Keratinocyte (primary cell): ENCODE measurements around the gene CCL2. TPM values are rescaled to one million over a fixed set of nuclear protein-coding genes. Genes with fewer than 3 reads are reported as not detected.

Experiments
- DNase-seq: peaks from one replicate; pipeline ENCODE4 v3.0.0-alpha.2; 2011; ENCODE audit warnings: low read depth, missing footprints, low spot score
- FAIRE-seq: peaks from 2 replicates; lab custom pipeline; 2011; peaks lifted over from hg19 to GRCh38; lab: Jason Lieb, UNC
- H2AFZ ChIP-seq: 2 replicates; pipeline ENCODE4 v1.6.0; 2012; ENCODE audit warnings: low read length, control low read depth, inconsistent platforms; ENCODE audit not compliant: control insufficient read depth
- H3K27ac ChIP-seq: 2 replicates; pipeline ENCODE4 v1.5.1; 2011; ENCODE audit warnings: low read length; ENCODE audit not compliant: control insufficient read depth, insufficient read depth
- H3K27me3 ChIP-seq: 3 replicates; pipeline ENCODE4 v1.6.0; 2011; ENCODE audit warnings: low read length; ENCODE audit not compliant: control insufficient read depth, insufficient read depth; ENCODE audit errors: extremely low read depth
- H3K36me3 ChIP-seq, 2 experiments: 2 replicates in 1 of 2; 3 replicates in 1 of 2; pipeline ENCODE4 v1.5.1; 2011; ENCODE audit warnings: low read length in 2 of 2, mild to moderate bottlenecking in 1 of 2; ENCODE audit not compliant: control insufficient read depth in 2 of 2, insufficient read depth in 2 of 2; ENCODE audit errors: extremely low read depth in 1 of 2
- H3K4me1 ChIP-seq: 3 replicates; pipeline ENCODE4 v1.5.1; 2011; ENCODE audit warnings: low read length; ENCODE audit not compliant: control insufficient read depth, insufficient read depth; ENCODE audit errors: extremely low read depth
- H3K4me2 ChIP-seq: 3 replicates; pipeline ENCODE4 v1.6.0; 2011; ENCODE audit warnings: low read depth, low read length; ENCODE audit not compliant: control insufficient read depth, insufficient read depth; ENCODE audit errors: extremely low read depth
- H3K4me3 ChIP-seq, 3 experiments: fragments of 200-600 bp in 1 of 3; sonication (generic) in 1 of 3; 2 replicates in 2 of 3; 3 replicates in 1 of 3; pipeline ENCODE4 v1.5.1; 2011 to 2016; ENCODE audit warnings: low read length in 3 of 3, mild to moderate bottlenecking in 3 of 3, control low read depth in 2 of 3, inconsistent platforms in 1 of 3, low read depth in 1 of 3, mixed read lengths in 1 of 3, mixed run types in 1 of 3, moderate library complexity in 1 of 3; ENCODE audit not compliant: control insufficient read depth in 2 of 3, insufficient read depth in 2 of 3; ENCODE audit errors: extremely low read depth in 1 of 3
- H3K79me2 ChIP-seq: 2 replicates; pipeline ENCODE4 v1.6.0; 2012; ENCODE audit warnings: low read length; ENCODE audit not compliant: control insufficient read depth, insufficient read depth
- H3K9ac ChIP-seq: 3 replicates; pipeline ENCODE4 v1.6.0; 2011; ENCODE audit warnings: low read length; ENCODE audit not compliant: control insufficient read depth, insufficient read depth; ENCODE audit errors: extremely low read depth
- H3K9me1 ChIP-seq: 3 replicates; pipeline ENCODE4 v1.6.0; 2011; ENCODE audit warnings: low read length; ENCODE audit not compliant: control insufficient read depth, insufficient read depth; ENCODE audit errors: extremely low read depth
- H3K9me3 ChIP-seq: 2 replicates; pipeline ENCODE4 v1.5.1; 2012; ENCODE audit warnings: low read depth, low read length; ENCODE audit not compliant: control insufficient read depth
- H4K20me1 ChIP-seq: 3 replicates; pipeline ENCODE4 v1.6.0; 2011; ENCODE audit warnings: low read length; ENCODE audit not compliant: control insufficient read depth, insufficient read depth; ENCODE audit errors: extremely low read depth
- EZH2 ChIP-seq: IDR thresholded peaks from one replicate; pipeline ENCODE4 v1.6.1; 2012; ENCODE audit warnings: inconsistent platforms, mild to moderate bottlenecking, low read length, moderate library complexity
- dilution Hi-C: fragments of 300-500 bp; cut with MboI; formaldehyde crosslinking; loops from one replicate; pipeline ENCODE4 v1.7.0; 2020; ENCODE audit warnings: low sequenced_read_pairs; ENCODE audit not compliant: extremely low pct_ligation_motif_present
- polyA plus RNA-seq, 5 experiments: library from polyadenylated mRNA; depleted of rRNA in 3 of 5; stranded (reverse) in 3 of 5; stranded (forward) in 1 of 5; unstranded in 1 of 5; fragments of >200 nt; gene quantifications; 1 replicate in 1 of 5; 2 replicates in 3 of 5; 3 replicates in 1 of 5; pipeline versions ENCODE4 v1.2.1 to v1.2.3, GENCODE V29; 2011 to 2012; ENCODE audit warnings: missing spikeins in 2 of 5, low read depth in 1 of 5, low replicate concordance in 1 of 5
- TF ChIP-seq, protein P1 (sequence below), 3 experiments: IDR thresholded peaks in 1 of 3; conservative IDR thresholded peaks in 1 of 3; optimal IDR thresholded peaks in 1 of 3; 2 replicates in 2 of 3; 3 replicates in 1 of 3; pipeline versions ENCODE3 to v1.5.1; 2011; ENCODE audit warnings: low read length in 3 of 3, mild to moderate bottlenecking in 3 of 3, moderate library complexity in 2 of 3, control low read depth in 1 of 3, inconsistent platforms in 1 of 3; ENCODE audit not compliant: insufficient read depth in 2 of 3; ENCODE audit errors: extremely low read depth in 1 of 3

CCL2 gene
- polyA plus RNA-seq, 1 donor (not counting 4 experiments of a cell fraction or from before 2014, with no cell fraction given), result 0.24 TPM

GRCh38 chr17:34236281-34236892, 18.7 kb upstream of the CCL2 start:
- H3K4me1 ChIP-seq, result no peaks in the 10 kb centered on the region
- no peaks in the 10 kb centered on the region for H3K9me1 ChIP-seq
- no peak overlapping the region for H3K4me2 ChIP-seq
- H3K79me2 ChIP-seq, result no peaks in the 10 kb centered on the region
- H3K36me3 ChIP-seq, result no peaks in the 10 kb centered on the region
- DNase-seq, result no peak
- no peak for FAIRE-seq
- no peak for TF ChIP-seq EZH2
- TF ChIP-seq, protein P1, sequence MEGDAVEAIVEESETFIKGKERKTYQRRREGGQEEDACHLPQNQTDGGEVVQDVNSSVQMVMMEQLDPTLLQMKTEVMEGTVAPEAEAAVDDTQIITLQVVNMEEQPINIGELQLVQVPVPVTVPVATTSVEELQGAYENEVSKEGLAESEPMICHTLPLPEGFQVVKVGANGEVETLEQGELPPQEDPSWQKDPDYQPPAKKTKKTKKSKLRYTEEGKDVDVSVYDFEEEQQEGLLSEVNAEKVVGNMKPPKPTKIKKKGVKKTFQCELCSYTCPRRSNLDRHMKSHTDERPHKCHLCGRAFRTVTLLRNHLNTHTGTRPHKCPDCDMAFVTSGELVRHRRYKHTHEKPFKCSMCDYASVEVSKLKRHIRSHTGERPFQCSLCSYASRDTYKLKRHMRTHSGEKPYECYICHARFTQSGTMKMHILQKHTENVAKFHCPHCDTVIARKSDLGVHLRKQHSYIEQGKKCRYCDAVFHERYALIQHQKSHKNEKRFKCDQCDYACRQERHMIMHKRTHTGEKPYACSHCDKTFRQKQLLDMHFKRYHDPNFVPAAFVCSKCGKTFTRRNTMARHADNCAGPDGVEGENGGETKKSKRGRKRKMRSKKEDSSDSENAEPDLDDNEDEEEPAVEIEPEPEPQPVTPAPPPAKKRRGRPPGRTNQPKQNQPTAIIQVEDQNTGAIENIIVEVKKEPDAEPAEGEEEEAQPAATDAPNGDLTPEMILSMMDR (optimal IDR thresholded peaks at IDR 0.05 in 1 of 3, IDR thresholded peaks at IDR 0.05 in 1 of 3, conservative IDR thresholded peaks at IDR 0.05 in 1 of 3; ENCODE audit: extremely low read depth in 1 of 3, insufficient read depth in 2 of 3, low read length in 3 of 3), result no peak
- H4K20me1 ChIP-seq, result no peaks in the 10 kb centered on the region
- dilution Hi-C loops, result no loop called here
- H3K4me3 ChIP-seq, result no peak overlapping the region
- no peak overlapping the region for H2AFZ ChIP-seq
- H3K27ac ChIP-seq, result no peak overlapping the region
- no peak overlapping the region for H3K9ac ChIP-seq
- H3K9me3 ChIP-seq, result no peaks in the 10 kb centered on the region
- H3K27me3 ChIP-seq, result no peaks in the 10 kb centered on the region

- no peak for DNase-seq
- Histone ChIP-seq H3K79me2 (no peaks in the 10 kb centered on the region), H3K4me2 (no peak overlapping the region), H3K9me3 (no peaks in the 10 kb centered on the region), H3K27ac (no peak overlapping the region), H3K27me3 (no peaks in the 10 kb centered on the region), H3K4me3 (no peak overlapping the region), H4K20me1 (no peaks in the 10 kb centered on the region), H3K36me3 (no peaks in the 10 kb centered on the region), H3K9me1 (no peaks in the 10 kb centered on the region), H3K9ac (no peak overlapping the region), H2AFZ (no peak overlapping the region), H3K4me1 (no peaks in the 10 kb centered on the region)
- dilution Hi-C loops, result no loop called here
- TF ChIP-seq, protein P1 (optimal IDR thresholded peaks at IDR 0.05 in 1 of 3, IDR thresholded peaks at IDR 0.05 in 1 of 3, conservative IDR thresholded peaks at IDR 0.05 in 1 of 3; ENCODE audit: extremely low read depth in 1 of 3, insufficient read depth in 2 of 3, low read length in 3 of 3), result no peak
- FAIRE-seq, result no peak
These were observed 17.6 kb upstream of the CCL2 start for GRCh38 chr17:34237458-34237857.
